Measurements from ENCODE around the gene THAP4. TPM values are rescaled to one million over a fixed set of nuclear protein-coding genes. Genes with fewer than 3 reads are reported as not detected.

Gene THAP4
- total RNA-seq, 1 donor from 2014 or later, result 51.6 TPM

- no peak for DNase-seq (ENCODE audit: extremely low spot score, unreplicated experiment)
- H3K36me3 Mint-ChIP-seq (ENCODE audit: unreplicated experiment), result peaks cover 20% of the 10 kb centered on the region
- H3K9me3 Mint-ChIP-seq (ENCODE audit: unreplicated experiment), result no peaks in the 10 kb centered on the region
- no peaks in the 10 kb centered on the region for H3K4me1 Mint-ChIP-seq (ENCODE audit: unreplicated experiment)
- H3K27ac Mint-ChIP-seq (ENCODE audit: unreplicated experiment), result no peak overlapping the region
- no peaks in the 10 kb centered on the region for H3K27me3 Mint-ChIP-seq (ENCODE audit: unreplicated experiment)
- no peak for TF ChIP-seq CTCF (IDR thresholded peaks at IDR 0.05)
- H3K4me3 Mint-ChIP-seq (ENCODE audit: unreplicated experiment), result no peak overlapping the region
Measured at GRCh38 chr2:241673797-241674725, 37.1 kb upstream of the THAP4 start.

GRCh38 chr2:241673189-241673663, 36.3 kb upstream of the THAP4 start:
- H3K27me3 Mint-ChIP-seq (ENCODE audit: unreplicated experiment), result no peaks in the 10 kb centered on the region
- H3K4me3 Mint-ChIP-seq (ENCODE audit: unreplicated experiment), result no peak overlapping the region
- no peak overlapping the region for H3K27ac Mint-ChIP-seq (ENCODE audit: unreplicated experiment)
- no peaks in the 10 kb centered on the region for H3K9me3 Mint-ChIP-seq (ENCODE audit: unreplicated experiment)
- no peaks in the 10 kb centered on the region for H3K4me1 Mint-ChIP-seq (ENCODE audit: unreplicated experiment)
- TF ChIP-seq CTCF (IDR thresholded peaks at IDR 0.05), result no peak
- DNase-seq (ENCODE audit: extremely low spot score, unreplicated experiment), result no peak
- peaks cover 22% of the 10 kb centered on the region for H3K36me3 Mint-ChIP-seq (ENCODE audit: unreplicated experiment)

- H3K36me3 Mint-ChIP-seq (ENCODE audit: unreplicated experiment), result peaks cover 19% of the 10 kb centered on the region
- TF ChIP-seq CTCF (IDR thresholded peaks at IDR 0.05), result no peak
- no peak overlapping the region for H3K4me3 Mint-ChIP-seq (ENCODE audit: unreplicated experiment)
- H3K4me1 Mint-ChIP-seq (ENCODE audit: unreplicated experiment), result no peaks in the 10 kb centered on the region
- H3K9me3 Mint-ChIP-seq (ENCODE audit: unreplicated experiment), result no peaks in the 10 kb centered on the region
- no peak overlapping the region for H3K27ac Mint-ChIP-seq (ENCODE audit: unreplicated experiment)
- H3K27me3 Mint-ChIP-seq (ENCODE audit: unreplicated experiment), result no peaks in the 10 kb centered on the region
- DNase-seq (ENCODE audit: extremely low spot score, unreplicated experiment), result no peak
Measured at GRCh38 chr2:241672243-241673188, 35.6 kb upstream of the THAP4 start.

- H3K27me3 Mint-ChIP-seq (ENCODE audit: unreplicated experiment), result no peaks in the 10 kb centered on the region
- peaks cover 16% of the 10 kb centered on the region for H3K36me3 Mint-ChIP-seq (ENCODE audit: unreplicated experiment)
- no peak for TF ChIP-seq CTCF (IDR thresholded peaks at IDR 0.05)
- H3K27ac Mint-ChIP-seq (ENCODE audit: unreplicated experiment), result no peak overlapping the region
- DNase-seq (ENCODE audit: extremely low spot score, unreplicated experiment), result no peak
- no peaks in the 10 kb centered on the region for H3K4me1 Mint-ChIP-seq (ENCODE audit: unreplicated experiment)
- no peak overlapping the region for H3K4me3 Mint-ChIP-seq (ENCODE audit: unreplicated experiment)
- H3K9me3 Mint-ChIP-seq (ENCODE audit: unreplicated experiment), result no peaks in the 10 kb centered on the region
Measured at GRCh38 chr2:241671457-241672240, 34.7 kb upstream of the THAP4 start.
